Stomach (tissue), 9 donors: ENCODE data around the gene SLC39A8. TPM values are rescaled to one million over a fixed set of nuclear protein-coding genes. Genes with fewer than 3 reads are reported as not detected.

Source experiments
- DNase-seq, 2 donors: peaks; one replicate each; pipeline versions ENCODE4 v3.0.0 to v3.0.0-alpha.2; 2013 to 2019
- H3K27ac ChIP-seq, 5 donors: fragments of 200-600 bp in 4 of 5; sonication (generic) in 4 of 5; one replicate each; pipeline ENCODE4 v1.5.1; 2013 to 2019; ENCODE audit warnings: mild to moderate bottlenecking in 1 of 5, moderate library complexity in 1 of 5
- H3K27me3 ChIP-seq, 3 donors: fragments of 200-600 bp; sonication (generic); one replicate each; pipeline ENCODE4 v1.5.1; 2017 to 2019; ENCODE audit warnings: mixed run types in 1 of 3
- H3K36me3 ChIP-seq, 4 donors: fragments of 200-600 bp; sonication (generic); 1 replicate in 3 of 4; 2 replicates in 1 of 4; pipeline ENCODE4 v1.5.1; 2016 to 2019
- H3K4me1 ChIP-seq, 4 donors: fragments of 200-600 bp; sonication (generic); one replicate each; pipeline ENCODE4 v1.5.1; 2016 to 2019
- H3K4me3 ChIP-seq, 4 donors: fragments of 200-600 bp; sonication (generic) in 3 of 4; one replicate each; pipeline ENCODE4 v1.5.1; 2016 to 2019; ENCODE audit warnings: mild to moderate bottlenecking in 1 of 4
- H3K9me3 ChIP-seq, 4 donors: fragments of 200-600 bp; sonication (generic); one replicate each; pipeline ENCODE4 v1.5.1; 2016 to 2019
- CTCF ChIP-seq, 7 experiments: fragments of 450-650 bp in 4 of 7; fragments of 200-600 bp in 3 of 7; sonication (generic) in 3 of 7; IDR thresholded peaks; one replicate each; pipeline ENCODE4 v1.5.1; 2016 to 2019; ENCODE audit warnings: antibody characterized with exemption in 7 of 7, control low read depth in 2 of 7, mild to moderate bottlenecking in 1 of 7
- EP300 ChIP-seq: sonication (generic); formaldehyde crosslinking; IDR thresholded peaks from one replicate; pipeline ENCODE4 v1.6.1; 2017; ENCODE audit warnings: antibody characterized with exemption
- POLR2A ChIP-seq, 4 donors: fragments of 450-650 bp; IDR thresholded peaks; one replicate each; pipeline ENCODE4 v1.6.1; 2016; ENCODE audit warnings: antibody characterized with exemption in 4 of 4, control low read depth in 2 of 4, mild to moderate bottlenecking in 1 of 4, moderate library complexity in 1 of 4
- POLR2AphosphoS5 ChIP-seq, 3 donors: sonication (generic); formaldehyde crosslinking; IDR thresholded peaks; one replicate each; pipeline ENCODE4 v1.6.1; 2016; ENCODE audit warnings: antibody characterized with exemption in 3 of 3
- WGBS, 5 donors: extraction: QIAGEN DNeasy Blood & Tissue Kit in 3 of 5; methylation state at CpG; one replicate each; pipeline versions ENCODE4 v1.1.5 to v1.1.7; 2013 to 2018; 5-methylcytosine and 5-hydroxymethylcytosine counted together
- intact Hi-C: fragments of 100-400 bp; cut with DNase I; formaldehyde crosslinking; loops from one replicate; pipeline ENCODE4 v1.15.1; 2023; ENCODE audit warnings: low total_unique reads
- polyA plus RNA-seq, 3 donors: library from polyadenylated mRNA; stranded (reverse); fragments of 200-250 nt; gene quantifications; one replicate each; pipeline ENCODE4 v1.2.3, GENCODE V29; 2013
- total RNA-seq, 5 donors: library from RNA; depleted of rRNA; stranded (reverse); fragments of >200 nt; gene quantifications; one replicate each; pipeline versions ENCODE4 v1.1.0 to v1.2.3, GENCODE V29; 2014 to 2016
- donor health status: healthy with polysubstance abuse.
- donor health status: Bipolar disorder and iron deficiency.
- donor health status: healthy.

SLC39A8 gene
- total and polyA plus RNA-seq, 8 donors: 1.8 to 24.6 (median 9.4) TPM

GRCh38 chr4:102338405-102338804 lies 6.9 kb downstream of the SLC39A8 start:
- TF ChIP-seq CTCF (IDR thresholded peaks at IDR 0.05) (no peak), EP300 (no peak), POLR2AphosphoS5 (IDR thresholded peaks at IDR 0.05) (no peak), POLR2A (IDR thresholded peaks at IDR 0.05) (no peak)
- no peaks in the 10 kb centered on the region for H3K27me3 ChIP-seq
- H3K4me3 ChIP-seq: no peak overlapping the region
- H3K27ac ChIP-seq: no peak overlapping the region
- intact Hi-C loops: no loop called here
- 96 to 98% (median 97%) methylated on average over 8 of the region's 8 CpGs for WGBS, 5 donors
- H3K4me1 ChIP-seq: peaks cover 0 to 4% (median 0%) of the 10 kb centered on the region in 4 donors
- no peak for DNase-seq
- no peaks in the 10 kb centered on the region for H3K36me3 ChIP-seq
- H3K9me3 ChIP-seq: no peaks in the 10 kb centered on the region

DNA sequence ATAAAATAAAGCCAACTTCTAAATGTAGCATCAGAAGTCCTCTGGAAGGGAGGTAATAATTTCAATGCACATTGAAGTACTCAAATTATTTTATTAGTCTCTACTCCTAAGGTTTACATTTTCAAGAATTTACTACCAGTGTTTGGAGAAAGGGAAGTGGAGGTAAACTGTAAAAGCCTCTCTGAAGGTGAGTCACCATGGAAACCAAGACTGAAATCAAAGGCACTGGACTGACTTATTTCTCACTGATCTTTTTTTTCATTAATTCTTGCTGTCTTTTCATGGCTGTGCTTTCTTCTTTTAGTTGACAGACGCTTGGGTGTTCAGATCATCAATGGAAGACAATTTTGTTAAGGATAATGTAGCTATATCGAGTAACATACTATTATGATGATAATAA lies 9.7 kb downstream of the SLC39A8 start:
- H3K9me3 ChIP-seq: no peaks in the 10 kb centered on the region
- WGBS, 5 donors: 96 to 98% (median 98%) methylated on average over 2 of the region's 2 CpGs
- H3K36me3 ChIP-seq: no peaks in the 10 kb centered on the region
- no peaks in the 10 kb centered on the region for H3K4me1 ChIP-seq
- TF ChIP-seq POLR2AphosphoS5 (IDR thresholded peaks at IDR 0.05) (no peak), CTCF (IDR thresholded peaks at IDR 0.05) (no peak), POLR2A (IDR thresholded peaks at IDR 0.05) (no peak), EP300 (no peak)
- no peak overlapping the region for H3K4me3 ChIP-seq
- intact Hi-C loops: no loop called here
- H3K27me3 ChIP-seq: no peaks in the 10 kb centered on the region
- DNase-seq: no peak
- no peak overlapping the region for H3K27ac ChIP-seq

GRCh38 chr4:102334624-102335023 lies 10.7 kb downstream of the SLC39A8 start:
- Histone ChIP-seq H3K36me3 (no peaks in the 10 kb centered on the region), H3K9me3 (no peaks in the 10 kb centered on the region), H3K4me3 (no peak overlapping the region), H3K4me1 (no peaks in the 10 kb centered on the region), H3K27ac (no peak overlapping the region), H3K27me3 (no peaks in the 10 kb centered on the region)
- 85 to 98% (median 92%) methylated on average over 2 of the region's 2 CpGs for WGBS, 5 donors
- TF ChIP-seq EP300 (no peak), CTCF (IDR thresholded peaks at IDR 0.05) (no peak), POLR2AphosphoS5 (IDR thresholded peaks at IDR 0.05) (no peak), POLR2A (IDR thresholded peaks at IDR 0.05) (no peak)
- intact Hi-C loops: no loop called here
- DNase-seq: no peak

GRCh38 chr4:102333787-102334186 lies 11.5 kb downstream of the SLC39A8 start:
- intact Hi-C loops: no loop called here
- no peak overlapping the region for H3K4me3 ChIP-seq
- no peaks in the 10 kb centered on the region for H3K36me3 ChIP-seq
- no peaks in the 10 kb centered on the region for H3K4me1 ChIP-seq
- DNase-seq: no peak
- H3K27ac ChIP-seq: no peak overlapping the region
- TF ChIP-seq EP300 (no peak), CTCF (IDR thresholded peaks at IDR 0.05) (no peak), POLR2AphosphoS5 (IDR thresholded peaks at IDR 0.05) (no peak), POLR2A (IDR thresholded peaks at IDR 0.05) (no peak)
- 88 to 96% (median 95%) methylated on average over 3 of the region's 3 CpGs for WGBS, 5 donors
- H3K9me3 ChIP-seq: no peaks in the 10 kb centered on the region
- no peaks in the 10 kb centered on the region for H3K27me3 ChIP-seq
